22Rv1 (cell line): ENCODE data around the gene HOOK2.
A peak's percentile ranks its signal among the peaks of the same experiment; 100 is the strongest.

Experiments
- H3K27ac ChIP-seq: fragments of 450-650 bp; 2 replicates; pipeline ENCODE4 v1.5.1; 2017
- CTCF ChIP-seq: fragments of 450-650 bp; IDR thresholded peaks from 2 replicates; pipeline ENCODE4 v1.5.1; 2017; ENCODE audit warnings: mild to moderate bottlenecking
- ZFX ChIP-seq: fragments of 450-650 bp; IDR thresholded peaks from 2 replicates; pipeline ENCODE4 v1.6.1; 2017; ENCODE audit warnings: antibody characterized with exemption, borderline replicate concordance

Gene HOOK2

GRCh38 chr19:12783291-12783848, 8.0 kb upstream of the HOOK2 start:
- TF ChIP-seq CTCF (no peak), ZFX (no peak)
- peak overlapping the region; percentile 98 for H3K27ac ChIP-seq

- TF ChIP-seq CTCF: no peak
- no peak for TF ChIP-seq ZFX
- peak overlapping the region; percentile 98 for H3K27ac ChIP-seq
Measured at GRCh38 chr19:12782424-12783290, 7.3 kb upstream of the HOOK2 start.

GRCh38 chr19:12782174-12782423, 6.7 kb upstream of the HOOK2 start:
- TF ChIP-seq ZFX (no peak), CTCF (no peak)
- peak overlapping the region; percentile 98 for H3K27ac ChIP-seq

GRCh38 chr19:12779162-12779993, 4.0 kb upstream of the HOOK2 start:
- TF ChIP-seq ZFX (no peak), CTCF (no peak)
- H3K27ac ChIP-seq: peak overlapping the region; percentile 95

GRCh38 chr19:12778905-12779161, 3.5 kb upstream of the HOOK2 start:
- peak overlapping the region; percentile 95 for H3K27ac ChIP-seq
- TF ChIP-seq ZFX: no peak
- no peak for TF ChIP-seq CTCF

- H3K27ac ChIP-seq: peak overlapping the region; percentile 95
- TF ChIP-seq ZFX (no peak), CTCF (no peak)
Measured at GRCh38 chr19:12778017-12778904, 2.9 kb upstream of the HOOK2 start.
